ENCODE measurements around the gene SF3B2. TPM values are rescaled to one million over a fixed set of nuclear protein-coding genes. Genes with fewer than 3 reads are reported as not detected.

The SF3B2 gene
- total RNA-seq, 4 donors from 2014 or later: 97.2 to 223 (median 118) TPM

DNA sequence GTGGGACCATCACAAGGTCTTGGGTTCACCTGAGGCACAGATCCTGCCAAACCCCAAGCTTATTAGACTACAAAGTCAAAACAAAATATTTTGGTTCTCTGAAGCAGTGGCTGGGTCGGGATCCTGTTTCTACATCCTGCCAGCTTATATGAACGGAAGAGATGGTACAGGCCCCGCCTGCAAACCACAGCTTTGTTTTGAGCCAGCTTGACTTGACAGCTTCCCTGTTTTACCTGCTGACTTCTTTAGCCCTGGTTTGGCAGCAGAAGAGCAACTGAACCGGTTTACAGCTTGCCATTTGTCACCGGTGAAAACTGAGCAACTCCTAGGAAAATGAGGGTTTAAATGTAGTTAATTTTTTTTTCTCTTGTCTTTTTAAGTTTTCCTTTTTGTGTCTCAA lies 29.3 kb downstream of the SF3B2 start:
- TF ChIP-seq, protein P1, sequence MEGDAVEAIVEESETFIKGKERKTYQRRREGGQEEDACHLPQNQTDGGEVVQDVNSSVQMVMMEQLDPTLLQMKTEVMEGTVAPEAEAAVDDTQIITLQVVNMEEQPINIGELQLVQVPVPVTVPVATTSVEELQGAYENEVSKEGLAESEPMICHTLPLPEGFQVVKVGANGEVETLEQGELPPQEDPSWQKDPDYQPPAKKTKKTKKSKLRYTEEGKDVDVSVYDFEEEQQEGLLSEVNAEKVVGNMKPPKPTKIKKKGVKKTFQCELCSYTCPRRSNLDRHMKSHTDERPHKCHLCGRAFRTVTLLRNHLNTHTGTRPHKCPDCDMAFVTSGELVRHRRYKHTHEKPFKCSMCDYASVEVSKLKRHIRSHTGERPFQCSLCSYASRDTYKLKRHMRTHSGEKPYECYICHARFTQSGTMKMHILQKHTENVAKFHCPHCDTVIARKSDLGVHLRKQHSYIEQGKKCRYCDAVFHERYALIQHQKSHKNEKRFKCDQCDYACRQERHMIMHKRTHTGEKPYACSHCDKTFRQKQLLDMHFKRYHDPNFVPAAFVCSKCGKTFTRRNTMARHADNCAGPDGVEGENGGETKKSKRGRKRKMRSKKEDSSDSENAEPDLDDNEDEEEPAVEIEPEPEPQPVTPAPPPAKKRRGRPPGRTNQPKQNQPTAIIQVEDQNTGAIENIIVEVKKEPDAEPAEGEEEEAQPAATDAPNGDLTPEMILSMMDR (IDR thresholded peaks at IDR 0.05; ENCODE audit: low read depth): no peak

DNA sequence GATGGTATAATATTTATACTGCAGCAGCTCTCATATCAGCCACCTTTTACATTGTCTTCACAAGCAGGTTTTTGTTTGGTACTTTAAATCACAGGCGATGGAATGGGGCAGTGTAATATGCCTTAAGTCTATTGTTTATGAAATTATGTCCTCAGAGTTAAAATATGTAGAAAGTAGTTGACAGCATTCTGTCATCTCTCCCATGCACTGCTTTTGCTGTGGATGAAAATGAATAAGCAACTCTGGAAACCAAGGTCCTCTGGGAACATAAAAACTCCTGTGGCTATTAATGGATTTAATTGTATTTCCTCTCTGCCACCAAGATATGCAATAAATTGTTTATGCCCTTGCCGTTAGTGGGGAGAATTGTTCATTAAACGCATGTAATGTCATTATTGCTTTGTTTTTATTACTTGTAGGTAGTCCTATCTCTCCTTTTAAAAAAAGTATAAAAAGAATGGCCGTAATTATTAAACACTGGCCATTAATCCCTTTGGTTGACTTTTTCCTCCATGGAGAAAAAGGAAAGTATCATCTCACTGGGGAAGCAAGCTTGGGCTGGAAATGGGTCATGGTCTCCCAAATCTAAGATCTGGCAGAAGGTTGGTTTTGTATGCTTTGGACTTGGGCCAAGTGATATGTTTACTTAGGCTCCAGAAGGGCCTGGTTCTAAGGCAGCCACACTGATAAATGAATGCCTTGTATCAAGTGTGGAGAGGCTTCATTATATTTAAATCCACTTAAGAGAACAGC lies 31.0 kb downstream of the SF3B2 start:
- TF ChIP-seq, protein P1 (IDR thresholded peaks at IDR 0.05; ENCODE audit: low read depth): no peak

DNA sequence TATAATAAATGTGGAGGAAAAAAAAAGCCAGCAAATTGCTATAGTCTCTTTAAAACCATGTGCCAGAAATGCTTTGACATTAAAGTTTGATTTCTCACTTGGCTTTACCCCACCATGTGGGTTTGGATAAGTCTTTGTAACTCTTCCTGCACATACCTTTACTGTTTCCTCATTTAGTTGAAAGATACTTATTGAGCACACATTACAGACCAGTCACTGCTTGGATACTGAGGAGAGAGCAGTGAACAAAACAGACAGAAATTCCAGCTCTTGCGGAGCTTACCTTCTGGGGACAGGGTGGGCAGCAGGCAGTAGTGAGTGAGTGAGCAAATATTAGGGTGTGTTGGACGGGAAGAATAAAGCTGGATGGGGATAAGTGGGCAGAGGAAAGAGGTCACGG lies 31.6 kb downstream of the SF3B2 start:
- TF ChIP-seq, protein P1 (IDR thresholded peaks at IDR 0.05; ENCODE audit: low read depth): no peak

DNA sequence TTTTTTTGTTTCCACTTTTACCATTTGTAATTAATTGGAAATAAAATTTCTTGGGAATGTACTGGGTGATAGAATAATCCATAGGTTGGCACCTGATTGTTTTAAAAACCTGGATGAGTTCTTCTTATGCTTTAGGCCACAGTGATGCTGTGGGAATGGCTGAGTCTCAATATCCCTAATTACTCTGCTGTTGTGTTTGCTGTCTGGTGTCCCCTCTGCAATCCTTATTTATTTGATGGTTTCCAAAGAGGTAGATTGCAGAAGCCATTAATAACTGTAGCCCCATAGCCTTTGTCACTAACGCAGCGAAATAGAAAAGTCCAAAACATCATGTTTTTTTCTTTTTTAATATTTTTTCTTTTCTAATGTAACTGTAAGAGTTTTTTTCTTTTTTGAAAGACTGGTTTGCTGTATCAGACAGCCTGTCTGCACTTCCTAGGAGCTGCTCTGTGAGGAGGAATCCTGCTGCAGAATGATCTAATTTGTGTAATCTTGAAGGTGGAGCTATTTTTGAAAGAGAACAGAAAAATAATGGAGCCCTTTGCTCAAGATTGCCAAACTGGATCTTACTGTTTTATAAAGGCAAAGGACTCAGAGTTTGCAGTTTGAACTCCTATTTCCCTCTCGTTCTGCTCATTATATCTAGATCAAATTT lies 32.8 kb downstream of the SF3B2 start:
- TF ChIP-seq, protein P1 (IDR thresholded peaks at IDR 0.05; ENCODE audit: low read depth): no peak

DNA sequence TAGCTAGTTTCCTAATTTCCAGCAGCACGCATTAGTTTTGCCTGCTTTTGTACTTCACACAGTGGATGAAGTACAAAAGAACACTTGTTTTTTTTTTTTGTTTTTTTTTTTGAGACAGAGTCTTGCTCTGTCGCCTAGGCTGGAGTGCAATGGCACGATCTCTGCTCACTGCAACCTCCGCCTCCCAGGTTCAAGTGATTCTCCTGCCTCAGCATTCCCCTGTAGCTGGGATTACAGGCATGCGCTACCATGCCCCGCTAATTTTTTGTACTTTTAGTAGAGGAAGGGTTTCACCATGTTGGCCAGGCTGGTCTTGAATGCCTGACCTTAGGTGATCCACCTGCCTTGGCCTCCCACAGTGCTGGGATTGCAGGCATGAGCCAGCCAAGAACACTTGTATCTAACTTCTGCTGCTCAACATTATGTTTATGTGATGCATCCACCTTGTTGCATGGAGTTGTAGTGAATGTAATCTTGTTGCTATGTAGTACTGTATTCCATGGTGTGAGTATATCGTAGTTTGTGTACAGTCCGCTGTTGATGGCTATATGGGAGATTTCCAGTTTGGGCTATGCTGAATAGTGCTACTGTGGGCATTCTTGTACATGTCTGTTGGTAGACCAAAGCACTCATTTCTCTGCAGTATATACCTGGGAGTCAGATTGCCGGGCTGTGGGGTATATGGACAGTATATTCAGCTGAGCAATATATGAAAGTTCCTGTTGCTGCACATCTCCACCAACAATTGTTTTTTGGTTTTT lies 35.2 kb downstream of the SF3B2 start:
- TF ChIP-seq, protein P1 (IDR thresholded peaks at IDR 0.05; ENCODE audit: low read depth): no peak

DNA sequence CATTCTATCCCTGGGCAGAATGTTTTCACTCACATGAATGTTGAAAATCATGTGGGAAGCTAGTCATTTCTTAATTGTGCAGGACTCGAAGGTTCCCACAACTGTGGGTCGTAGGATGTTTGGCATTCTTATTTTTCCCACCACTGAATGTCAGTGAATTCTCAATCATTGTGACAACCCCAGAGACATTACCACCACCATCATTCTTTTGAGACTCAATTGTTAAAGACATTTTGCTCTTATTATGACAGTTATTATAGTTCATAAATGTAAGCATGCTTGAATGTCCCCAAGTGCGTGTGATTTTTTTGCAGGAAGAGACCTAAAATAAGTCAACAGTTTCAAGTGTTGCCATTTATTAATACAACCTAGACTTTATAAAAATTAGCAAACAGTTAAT lies 36.9 kb downstream of the SF3B2 start:
- TF ChIP-seq, protein P1 (IDR thresholded peaks at IDR 0.05; ENCODE audit: low read depth): no peak

DNA sequence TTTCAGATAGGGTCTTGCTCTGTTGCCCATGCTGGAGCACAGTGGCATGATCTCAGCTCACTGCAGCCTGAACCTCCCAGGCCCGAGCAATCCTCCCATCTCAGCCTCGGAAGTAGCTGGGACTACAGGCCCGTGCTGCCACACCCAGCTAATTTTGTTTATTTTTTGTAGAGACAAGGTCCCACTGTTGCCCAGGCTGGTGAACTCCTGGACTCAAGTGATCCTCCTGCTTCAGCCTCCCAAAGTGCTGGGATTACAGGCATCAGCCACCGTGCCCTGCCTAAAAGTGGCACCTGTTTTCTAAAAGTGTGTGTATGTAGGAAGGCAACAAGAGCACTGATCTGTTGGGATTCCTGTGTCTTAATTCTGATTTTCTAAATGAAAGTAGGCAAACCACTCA lies 38.1 kb downstream of the SF3B2 start:
- TF ChIP-seq, protein P1 (IDR thresholded peaks at IDR 0.05; ENCODE audit: low read depth): no peak

Measured in subcutaneous adipose tissue (tissue), 4 donors.